GM21786 (cell line): ENCODE results near the gene FBLN5.
"Not testable (repeated sequence)": the region's sequence is repeated elsewhere in the genome, so short reads cannot be mapped to it uniquely, and the experiment has no call there.

Experiments used
- ATAC-seq: cut with Tn5 transposase; IDR thresholded peaks from one replicate; pipeline ENCODE4 v1.9.1; 2021; ENCODE audit not compliant: unreplicated experiment

The FBLN5 gene

DNA sequence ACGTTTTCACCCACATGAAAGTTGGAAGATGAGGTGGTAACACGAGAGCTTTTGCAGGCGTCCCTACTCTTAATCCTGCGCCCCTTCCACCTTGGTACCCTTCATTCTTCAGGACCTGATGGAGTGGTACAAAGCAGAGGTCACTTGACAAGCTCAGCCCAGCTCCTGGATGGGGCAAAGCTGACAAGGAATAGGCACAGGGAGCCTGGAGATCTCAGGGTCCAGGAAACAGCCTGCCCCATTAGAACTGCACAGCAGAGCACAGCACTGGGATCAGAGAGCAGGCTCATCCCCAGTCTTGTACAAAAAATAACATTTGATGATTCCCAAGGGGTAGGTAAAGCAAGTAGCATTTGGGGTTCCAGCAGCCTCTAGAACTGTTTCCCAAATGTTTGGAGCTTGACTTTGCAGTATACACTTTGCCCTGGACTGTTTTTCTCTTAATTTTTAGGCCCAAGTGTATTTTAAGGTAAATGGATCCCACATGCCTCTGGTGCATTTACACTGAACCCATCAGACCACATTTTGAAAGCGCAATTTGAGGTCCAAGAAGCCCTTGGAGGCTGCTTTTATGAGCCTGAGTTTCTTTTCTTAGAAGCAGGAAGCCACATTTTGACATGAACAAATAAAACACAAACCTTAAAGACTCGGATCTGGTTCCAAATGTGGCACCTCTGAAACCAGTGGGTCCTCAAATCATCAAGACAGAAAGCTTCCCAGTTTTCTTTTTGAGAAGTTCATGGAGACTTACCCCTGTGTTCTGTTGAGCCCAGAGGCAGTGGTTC, 80.8 kb downstream of the FBLN5 start:
- ATAC-seq = no peak

- ATAC-seq = no peak
Measured at GRCh38 chr14:91866061-91866460, 81.4 kb downstream of the FBLN5 start.

GRCh38 chr14:91862417-91862816, 85.1 kb downstream of the FBLN5 start:
- no peak for ATAC-seq

DNA sequence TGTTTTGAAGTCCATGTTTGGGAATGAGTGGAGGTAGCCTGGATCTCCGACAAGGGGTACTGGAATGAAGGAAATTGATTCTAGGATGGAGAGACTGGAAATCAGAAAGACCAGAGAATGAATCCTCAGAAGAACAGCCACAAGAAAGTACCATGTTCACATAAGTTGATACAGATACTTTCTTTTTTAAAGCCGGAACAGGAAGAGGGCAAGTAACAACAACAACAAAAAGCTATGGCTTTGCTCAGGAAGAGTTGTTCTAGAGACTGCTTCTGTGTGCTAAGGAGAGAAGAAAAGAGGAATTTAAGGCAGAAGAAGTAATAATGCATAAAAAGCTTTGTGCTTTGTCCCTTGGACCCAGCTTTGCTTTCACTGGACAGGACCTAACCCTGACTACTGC, 86.4 kb downstream of the FBLN5 start:
- ATAC-seq = no peak

DNA sequence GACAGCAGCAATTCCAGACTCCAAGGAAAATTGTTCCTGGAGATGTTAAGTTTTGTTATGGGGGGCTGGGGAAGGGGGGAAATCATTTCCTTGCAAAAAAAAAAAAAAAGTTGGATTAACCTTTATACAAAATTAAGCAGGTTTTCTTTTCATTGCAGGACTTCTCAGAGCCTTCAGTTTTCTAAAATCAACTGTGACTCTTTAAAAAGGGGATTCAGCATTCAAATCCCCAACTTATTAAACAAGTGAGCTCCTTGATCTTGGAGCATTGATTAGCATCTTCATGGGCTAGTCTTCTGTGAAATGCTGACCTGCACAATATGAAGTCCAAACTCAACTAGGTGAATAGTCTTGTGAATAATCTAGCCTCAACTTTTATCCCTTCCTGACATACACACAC, 87.3 kb downstream of the FBLN5 start:
- no peak for ATAC-seq

DNA sequence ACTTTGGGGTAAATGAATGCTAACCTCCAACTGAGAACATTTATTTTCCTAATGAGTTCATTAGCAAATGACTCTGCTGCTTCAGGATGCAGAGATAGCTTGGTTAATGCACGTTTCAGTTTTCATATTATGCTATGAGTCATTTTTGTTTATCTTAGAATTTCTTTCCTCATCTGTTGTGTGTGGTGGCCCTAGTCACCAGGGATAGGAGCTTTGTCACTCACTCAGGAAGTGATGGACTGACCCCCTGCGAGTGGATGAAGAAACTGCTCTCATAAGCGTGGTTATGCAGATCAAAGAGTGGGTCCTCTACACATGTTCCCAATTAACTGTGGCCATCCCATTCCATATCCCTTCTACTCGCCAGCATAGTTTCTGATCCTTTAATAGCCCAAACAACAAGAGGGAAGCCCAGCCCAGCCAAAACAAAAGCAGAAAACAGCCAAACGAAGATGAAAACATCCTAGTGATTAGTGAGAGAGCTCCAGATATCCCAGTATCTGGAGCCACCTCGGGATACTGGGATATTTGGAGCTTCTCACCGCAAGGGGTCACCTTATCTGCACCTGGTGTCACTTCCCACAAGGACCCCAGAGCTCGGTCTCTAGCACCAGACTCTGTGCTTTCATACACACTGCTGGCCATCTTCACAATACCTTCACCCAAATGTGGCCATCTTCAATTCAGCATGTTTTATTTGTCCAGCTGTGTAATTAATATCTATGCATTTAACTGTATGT, 88.8 kb downstream of the FBLN5 start:
- peak; percentile 70 for ATAC-seq

DNA sequence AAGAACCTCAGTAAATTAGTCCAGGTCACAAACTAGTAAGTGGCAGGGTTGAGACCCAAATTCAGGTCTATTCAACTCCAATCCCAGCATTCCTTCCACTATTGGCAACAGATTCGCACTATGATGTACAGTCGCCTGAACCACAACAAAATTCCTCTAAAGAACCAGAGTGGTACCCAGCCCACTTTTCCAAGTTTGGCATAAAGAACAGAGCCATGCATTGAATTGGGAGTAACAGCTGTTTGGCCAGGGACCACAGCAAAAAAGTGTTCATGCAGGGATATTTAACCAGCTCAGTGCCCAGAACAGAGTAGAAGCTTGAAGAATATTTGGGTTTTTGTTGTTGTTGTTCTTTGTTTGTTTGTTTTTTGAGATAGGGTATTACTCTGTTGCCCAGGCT, 89.9 kb downstream of the FBLN5 start:
- no peak for ATAC-seq

DNA sequence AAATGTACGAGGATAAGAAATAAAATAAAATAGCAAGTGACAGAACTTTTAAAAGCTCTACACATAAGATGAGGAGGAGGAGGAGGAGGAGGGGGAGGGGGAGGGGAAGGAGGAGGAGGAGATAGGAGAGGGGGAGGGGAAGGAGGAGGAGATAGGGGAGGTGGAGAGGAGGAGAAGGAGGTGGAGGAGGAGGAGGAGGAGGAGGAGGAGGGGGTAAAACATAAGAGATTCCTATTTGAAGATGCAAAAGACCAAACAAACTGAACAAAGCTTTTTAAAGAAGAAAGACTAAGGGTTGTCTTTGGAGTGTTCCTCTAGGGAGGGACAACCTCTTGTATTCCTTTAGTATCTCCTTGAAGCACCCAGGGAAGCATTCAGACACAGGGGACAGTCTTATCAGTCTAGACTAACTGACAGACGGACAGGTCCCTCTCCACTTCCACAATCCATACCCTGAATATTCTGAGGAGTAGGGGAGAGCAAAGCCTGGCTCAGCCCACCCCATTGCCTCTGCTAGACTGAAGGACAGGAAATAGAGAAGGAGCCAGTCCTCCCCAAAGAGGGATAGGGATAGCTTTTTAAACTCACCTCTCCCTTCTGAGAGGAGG, 93.1 kb downstream of the FBLN5 start:
- ATAC-seq = no peak

- ATAC-seq = no peak
Measured at GRCh38 chr14:91851563-91851962, 95.9 kb downstream of the FBLN5 start.

GRCh38 chr14:91848504-91849001, 98.9 kb downstream of the FBLN5 start:
- ATAC-seq = no peak

DNA sequence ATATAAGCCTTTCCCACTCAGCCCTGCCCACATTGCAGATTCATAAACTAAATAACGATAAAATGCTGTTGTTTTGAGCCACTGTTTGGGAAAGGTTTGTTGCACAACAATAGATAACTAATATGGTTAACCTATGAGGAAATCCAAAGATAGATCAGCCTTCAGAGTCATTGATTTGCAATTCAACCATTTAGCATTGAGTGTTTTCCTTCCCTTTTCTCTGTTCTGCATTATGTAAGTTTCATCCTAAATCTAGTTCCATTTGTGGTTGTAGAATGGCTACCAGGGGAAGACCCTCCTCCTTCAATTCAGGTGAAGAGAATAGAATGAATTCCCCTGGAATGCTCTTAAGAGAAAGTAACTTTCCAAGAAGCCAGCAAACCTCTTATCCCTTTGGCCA, 99.8 kb downstream of the FBLN5 start:
- no peak for ATAC-seq

- ATAC-seq = no peak
Measured at GRCh38 chr14:91845652-91846051, 101.8 kb downstream of the FBLN5 start.

- ATAC-seq = not testable (repeated sequence)
Measured at GRCh38 chr14:91845056-91845455, 102.4 kb downstream of the FBLN5 start.

DNA sequence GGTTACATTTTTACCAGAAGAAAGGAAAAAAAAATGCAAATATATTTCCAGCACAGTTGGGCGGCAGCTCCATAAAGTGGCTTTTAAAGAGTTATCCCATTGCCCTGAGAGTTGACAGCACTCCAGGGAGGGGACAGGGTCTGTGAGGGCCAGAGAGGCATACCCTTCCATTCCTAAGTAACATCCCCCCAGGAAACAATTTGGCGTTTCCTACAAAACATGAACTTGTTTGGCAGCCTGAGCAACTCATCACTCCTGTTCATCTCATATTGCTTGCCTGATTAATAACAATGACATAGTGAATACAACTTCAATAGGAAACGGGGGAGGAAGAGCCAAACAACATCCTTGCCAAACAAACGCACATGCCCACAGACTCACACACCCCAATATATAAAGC, 103.5 kb downstream of the FBLN5 start:
- no peak for ATAC-seq

GRCh38 chr14:91843437-91843836, 104.1 kb downstream of the FBLN5 start:
- ATAC-seq = no peak

DNA sequence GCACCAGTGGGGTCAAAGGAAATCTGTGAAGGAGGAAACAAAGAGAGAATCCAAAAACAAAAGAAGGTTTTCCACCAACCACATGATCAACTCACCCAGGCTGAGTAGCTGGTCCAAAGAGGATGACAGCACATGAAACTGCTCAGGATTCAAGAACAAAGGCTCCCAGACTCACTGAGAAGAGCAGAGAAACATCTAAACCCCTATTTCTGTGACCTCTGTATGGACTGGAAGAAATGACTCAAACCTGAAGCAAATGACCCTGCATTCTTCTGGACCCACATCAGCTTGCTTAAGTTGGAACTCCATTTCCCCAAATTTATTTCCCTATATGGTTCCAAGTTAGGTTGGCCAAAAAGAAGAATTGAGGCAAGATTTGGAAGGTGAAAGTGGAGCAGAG, 106.4 kb downstream of the FBLN5 start:
- no peak for ATAC-seq

GRCh38 chr14:91839749-91840148, 107.7 kb downstream of the FBLN5 start:
- no peak for ATAC-seq

- ATAC-seq = no peak
Measured at GRCh38 chr14:91837076-91837475, 110.4 kb downstream of the FBLN5 start.

- peak; percentile 40 for ATAC-seq
Measured at GRCh38 chr14:91835920-91836843, 111.3 kb downstream of the FBLN5 start.

DNA sequence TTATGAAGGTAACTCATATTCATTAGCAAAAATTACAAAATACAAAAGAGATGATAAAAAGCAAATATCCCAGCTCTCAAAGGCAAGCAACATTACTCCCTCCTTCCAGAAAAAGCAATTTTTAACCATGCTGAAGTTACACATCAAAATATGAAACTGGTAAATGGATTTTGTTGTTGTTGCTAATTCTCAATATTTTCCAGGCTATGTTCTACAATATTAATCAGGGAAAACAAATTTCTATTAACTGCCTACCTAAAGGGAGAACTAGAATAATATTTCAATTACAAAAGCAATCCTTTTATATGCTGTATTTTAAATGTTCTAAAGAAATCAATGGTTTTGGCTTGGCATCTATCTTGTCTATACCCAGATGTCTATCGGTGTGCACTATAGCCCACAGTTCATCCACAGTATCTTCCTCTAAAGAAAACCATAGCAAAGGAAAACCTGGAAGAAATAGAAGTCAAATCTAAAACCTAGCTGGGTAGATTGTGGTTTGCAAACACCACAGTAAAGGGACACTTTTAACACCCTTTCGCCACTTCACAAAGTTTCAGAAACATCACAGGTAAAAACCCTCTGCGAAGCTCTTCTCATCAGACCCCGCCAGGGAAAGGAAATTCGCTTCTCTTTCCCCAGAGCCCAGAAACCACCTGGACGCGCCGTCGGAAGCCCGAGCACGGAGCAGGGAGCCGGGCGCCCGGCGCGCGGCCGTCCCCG, 112.1 kb downstream of the FBLN5 start:
- peak; percentile 26 for ATAC-seq
